Stomach smooth muscle (tissue), 2 donors: Measurements from ENCODE around the gene PCNX1.

Experiments used
- H3K27ac ChIP-seq: one replicate; pipeline ENCODE4 v1.7.0; 2013; ENCODE audit warnings: mild to moderate bottlenecking, low read length, inconsistent platforms
- H3K27me3 ChIP-seq, 2 donors: one replicate each; pipeline ENCODE4 v1.7.0; 2013; ENCODE audit warnings: low read length in 2 of 2; ENCODE audit not compliant: insufficient read depth in 2 of 2, control insufficient read depth in 1 of 2
- H3K36me3 ChIP-seq, 2 donors: one replicate each; pipeline ENCODE4 v1.7.0; 2013; ENCODE audit warnings: low read length in 2 of 2; ENCODE audit not compliant: control insufficient read depth in 2 of 2, insufficient read depth in 2 of 2
- H3K4me1 ChIP-seq: one replicate; pipeline ENCODE4 v1.7.0; 2013; ENCODE audit warnings: low read length; ENCODE audit not compliant: control insufficient read depth, insufficient read depth
- H3K4me3 ChIP-seq, 2 donors: one replicate each; pipeline ENCODE4 v1.7.0; 2013; ENCODE audit warnings: low read length in 2 of 2
- H3K9ac ChIP-seq, 2 donors: one replicate each; pipeline ENCODE4 v1.7.0; 2013; ENCODE audit warnings: low read length in 2 of 2, mild to moderate bottlenecking in 1 of 2
- H3K9me3 ChIP-seq, 2 donors: one replicate each; pipeline ENCODE4 v1.7.0; 2013; ENCODE audit warnings: low read length in 2 of 2; ENCODE audit not compliant: control insufficient read depth in 2 of 2
- donor health status: healthy.
- donor health status: Pancreatic carcinoma.

PCNX1 gene

DNA sequence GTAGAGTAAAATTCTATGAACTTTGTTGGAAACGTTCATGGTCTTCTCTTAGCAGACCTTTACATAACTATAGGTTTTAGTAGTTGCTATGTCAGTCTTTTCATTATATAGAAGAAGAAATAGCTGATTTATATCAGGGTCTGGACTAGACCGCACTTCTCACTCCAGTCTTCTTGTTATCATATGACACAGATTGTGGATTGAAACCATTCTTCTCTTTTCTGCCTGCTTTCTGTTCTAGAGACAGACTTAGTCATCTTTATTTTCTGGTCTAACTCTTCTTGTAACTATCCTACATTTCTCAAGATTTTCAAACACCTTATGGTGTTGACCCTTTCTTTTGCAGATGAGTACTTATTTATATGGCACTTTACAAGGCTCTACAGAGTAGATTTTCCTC, 55.7 kb downstream of the PCNX1 start:
- Histone ChIP-seq H3K27me3 (no peaks in the 10 kb centered on the region), H3K4me1 (peaks cover 3% of the 10 kb centered on the region), H3K4me3 (no peak overlapping the region), H3K9me3 (no peaks in the 10 kb centered on the region), H3K36me3 (peaks cover 0 to 2% of the 10 kb centered on the region in 2 donors), H3K9ac (no peak overlapping the region), H3K27ac (no peak overlapping the region)

DNA sequence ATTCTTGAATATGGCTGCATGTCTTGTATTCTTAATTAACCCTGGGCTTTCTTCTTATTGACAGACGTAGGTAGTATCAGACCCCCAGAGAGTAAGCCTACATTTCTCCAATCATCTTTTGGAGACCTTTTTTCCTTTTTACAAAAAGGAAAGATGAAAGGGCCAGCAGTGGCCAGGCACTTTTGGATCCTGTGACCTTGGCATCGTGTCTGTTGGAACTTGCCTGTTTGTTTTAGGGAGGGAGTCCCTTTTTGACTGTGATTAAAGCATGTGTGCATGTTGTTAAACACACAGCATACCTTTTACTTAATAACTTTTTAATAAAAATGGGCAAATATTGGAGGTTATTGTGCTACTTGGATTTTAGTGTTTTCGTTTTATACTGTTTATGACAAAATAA, 57.2 kb downstream of the PCNX1 start:
- Histone ChIP-seq H3K9ac (no peak overlapping the region), H3K4me3 (no peak overlapping the region), H3K36me3 (peaks cover 2 to 5% of the 10 kb centered on the region in 2 donors), H3K27ac (no peak overlapping the region), H3K27me3 (no peaks in the 10 kb centered on the region), H3K9me3 (no peaks in the 10 kb centered on the region), H3K4me1 (peaks cover 3% of the 10 kb centered on the region)

DNA sequence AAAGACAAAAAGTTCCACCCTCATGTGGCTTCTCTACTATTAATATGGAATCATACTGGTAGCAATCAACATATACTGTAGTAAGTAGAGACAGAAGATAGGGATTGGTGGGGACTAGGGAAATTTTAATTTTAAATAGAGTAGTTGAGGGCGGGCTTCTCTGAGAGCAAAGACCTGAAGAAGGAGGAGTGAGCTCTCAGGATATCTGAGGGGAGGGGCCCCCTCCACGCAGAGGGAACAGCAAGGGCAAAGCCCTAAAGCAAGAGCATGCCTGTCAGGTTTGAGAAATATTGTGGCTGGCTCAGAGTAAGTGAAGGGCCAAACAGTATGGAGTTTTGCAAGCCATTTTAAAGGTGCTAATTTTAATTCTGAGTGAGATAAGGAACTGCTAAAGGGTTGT, 64.3 kb downstream of the PCNX1 start:
- H3K4me3 ChIP-seq: no peak overlapping the region
- no peaks in the 10 kb centered on the region for H3K27me3 ChIP-seq
- H3K27ac ChIP-seq: no peak overlapping the region
- H3K9me3 ChIP-seq: no peaks in the 10 kb centered on the region
- H3K4me1 ChIP-seq: no peaks in the 10 kb centered on the region
- no peak overlapping the region for H3K9ac ChIP-seq
- H3K36me3 ChIP-seq: peaks cover 0 to 8% of the 10 kb centered on the region in 2 donors

DNA sequence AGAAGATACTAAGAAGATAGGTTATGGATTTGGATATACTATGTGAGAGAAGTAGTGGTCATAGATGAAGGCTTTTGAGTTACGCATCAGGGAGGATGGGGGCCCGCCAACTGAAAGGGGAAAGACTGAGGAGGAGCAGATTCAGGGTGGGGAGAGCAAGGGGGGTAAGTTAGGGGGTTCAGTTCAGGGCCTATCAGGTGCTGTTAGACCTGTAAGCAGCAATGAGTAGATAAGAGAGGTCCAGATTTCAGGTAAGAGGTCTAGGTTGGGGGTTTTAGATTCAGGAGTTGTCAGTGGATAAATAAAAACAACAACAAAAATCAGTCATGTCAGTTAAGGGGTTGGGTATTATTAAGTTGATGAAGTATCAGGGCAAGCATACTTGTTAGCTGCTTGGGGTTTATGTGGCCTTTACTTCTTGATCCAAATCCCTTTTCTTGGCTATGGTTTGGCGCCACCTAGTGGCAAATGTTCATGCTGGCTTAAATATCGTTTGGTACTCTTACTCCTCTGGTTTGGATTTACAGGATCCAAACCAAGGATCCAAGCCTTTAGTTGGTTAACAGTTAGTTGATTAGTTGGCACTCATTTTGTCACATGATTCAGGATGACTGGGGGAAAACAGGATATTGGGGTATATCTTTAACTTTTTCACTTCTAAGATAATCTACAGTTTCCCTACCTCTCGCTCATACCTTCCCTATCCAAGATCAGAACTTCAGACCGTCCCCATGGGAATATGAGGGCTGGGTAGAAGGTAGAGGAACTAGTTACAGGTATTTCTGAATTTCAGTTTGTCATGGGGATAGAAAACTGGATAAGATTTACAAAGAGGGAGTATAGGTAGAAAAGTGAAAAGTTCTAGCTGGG, 65.1 kb downstream of the PCNX1 start:
- H3K4me3 ChIP-seq: no peak overlapping the region
- no peak overlapping the region for H3K9ac ChIP-seq
- H3K27me3 ChIP-seq: no peaks in the 10 kb centered on the region
- no peaks in the 10 kb centered on the region for H3K9me3 ChIP-seq
- peaks cover 5 to 13% of the 10 kb centered on the region in 2 donors for H3K36me3 ChIP-seq
- H3K4me1 ChIP-seq: no peaks in the 10 kb centered on the region
- no peak overlapping the region for H3K27ac ChIP-seq

DNA sequence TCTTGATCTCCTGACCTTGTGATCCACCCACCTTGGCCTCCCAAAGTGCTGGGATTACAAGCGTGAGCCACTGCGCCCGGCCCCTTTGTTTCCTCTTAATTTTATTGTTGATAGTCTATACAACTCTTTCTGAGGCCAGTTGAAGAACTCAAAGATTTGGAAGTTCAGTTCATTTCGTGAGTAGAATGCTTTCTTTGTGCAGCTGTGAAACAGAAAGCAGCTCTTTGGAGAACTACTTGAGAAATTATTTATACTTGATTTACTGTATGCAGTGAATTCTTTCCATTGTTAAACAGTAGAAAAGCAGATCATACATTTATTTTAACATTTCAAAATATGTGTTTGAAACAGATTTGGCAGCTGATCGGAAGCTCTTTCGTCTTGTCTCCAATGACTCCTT, 69.3 kb downstream of the PCNX1 start:
- peaks cover 17% of the 10 kb centered on the region in 2 donors for H3K36me3 ChIP-seq
- peaks cover 2% of the 10 kb centered on the region for H3K4me1 ChIP-seq

DNA sequence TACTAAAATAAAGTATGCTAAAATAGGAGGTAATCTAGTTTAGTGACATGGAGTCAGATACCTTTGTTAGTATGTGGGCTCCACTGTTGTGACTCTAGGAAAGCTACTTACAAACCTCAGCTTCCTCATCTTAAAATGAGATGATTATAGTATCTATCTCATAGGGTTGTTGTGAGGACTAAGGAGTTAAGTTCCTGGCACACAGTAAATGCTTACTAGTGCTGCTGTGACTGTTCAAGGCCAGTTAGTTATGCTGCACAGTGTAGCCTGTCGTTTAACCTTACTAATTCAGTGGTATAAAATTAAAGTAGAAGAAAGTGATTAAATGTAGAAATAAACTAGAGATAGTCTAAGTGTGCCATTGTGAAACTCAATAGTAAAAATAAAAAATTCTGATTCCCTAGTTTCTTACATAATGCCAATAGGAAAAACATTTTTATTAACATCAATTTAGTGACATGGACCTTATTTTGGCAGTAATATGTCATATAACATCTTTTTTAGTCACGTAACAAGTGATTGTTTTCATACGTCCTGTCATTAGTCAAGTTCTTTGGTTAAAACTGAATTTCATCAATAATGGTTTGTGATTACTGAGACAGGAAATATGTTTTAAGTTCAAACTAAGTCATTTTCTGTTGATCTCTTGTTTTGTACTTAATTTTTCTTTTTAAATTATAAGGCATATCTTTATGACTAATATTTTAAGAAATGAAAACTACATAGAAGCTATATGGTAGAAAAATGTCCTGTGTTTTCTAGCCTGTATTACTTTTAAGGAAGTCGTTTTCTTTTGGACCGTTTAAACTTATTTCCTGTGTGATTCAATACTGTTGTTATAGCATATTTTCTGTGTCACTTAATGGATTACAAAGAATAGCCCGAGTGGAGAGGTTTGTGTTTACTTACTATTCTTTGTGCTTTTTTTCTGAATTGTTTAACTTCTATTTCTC, 74.0 kb downstream of the PCNX1 start:
- Histone ChIP-seq H3K9ac (no peak overlapping the region), H3K4me3 (no peak overlapping the region), H3K27me3 (no peaks in the 10 kb centered on the region), H3K4me1 (peaks cover 2% of the 10 kb centered on the region), H3K9me3 (no peaks in the 10 kb centered on the region), H3K36me3 (peaks cover 17% of the 10 kb centered on the region in 2 donors), H3K27ac (no peak overlapping the region)

More for the DNA sequence above, 69.3 kb downstream of the PCNX1 start:
- Histone ChIP-seq H3K27ac (no peak overlapping the region), H3K27me3 (no peaks in the 10 kb centered on the region), H3K4me3 (no peak overlapping the region), H3K9me3 (no peaks in the 10 kb centered on the region), H3K9ac (no peak overlapping the region)

DNA sequence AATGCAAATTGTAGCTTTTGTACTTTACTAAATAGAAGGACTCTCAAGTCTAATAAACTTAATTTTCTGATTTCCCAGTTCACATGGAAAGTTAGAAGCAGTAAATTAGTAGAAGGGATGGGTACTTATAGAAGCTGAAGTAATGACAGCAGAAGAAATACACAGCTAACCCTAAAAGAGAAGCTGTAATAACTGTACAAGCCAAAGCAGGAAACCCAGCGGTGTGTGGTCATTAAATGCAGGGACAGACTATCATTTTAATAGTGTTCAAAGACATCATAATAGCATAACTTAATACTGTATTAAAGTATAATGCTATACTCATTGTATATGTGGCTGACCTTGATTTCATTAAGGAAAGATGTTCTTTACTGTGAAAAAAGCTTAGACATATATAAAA, 74.9 kb downstream of the PCNX1 start:
- Histone ChIP-seq H3K4me1 (peaks cover 2% of the 10 kb centered on the region), H3K4me3 (no peak overlapping the region), H3K27ac (no peak overlapping the region)

DNA sequence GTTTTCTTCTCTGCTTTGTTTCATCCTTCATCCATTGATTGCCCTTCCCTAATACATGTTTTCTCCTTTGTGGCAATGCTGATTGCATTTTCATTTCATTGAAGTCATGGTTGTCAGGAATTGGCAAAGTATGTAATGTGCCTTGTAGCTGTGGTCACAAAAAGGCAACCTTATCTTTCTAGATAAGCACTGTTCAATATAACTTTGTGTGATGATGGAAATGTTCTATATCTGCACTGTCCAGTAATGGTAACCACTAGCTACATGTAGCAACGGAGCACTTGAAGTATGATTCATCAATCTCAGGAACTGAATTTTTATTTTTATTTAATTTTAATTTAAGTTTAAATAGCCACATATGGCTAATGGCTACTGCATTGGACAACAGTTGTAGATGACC, 79.8 kb downstream of the PCNX1 start:
- H3K27me3 ChIP-seq: no peaks in the 10 kb centered on the region
- no peaks in the 10 kb centered on the region for H3K4me1 ChIP-seq
- H3K9me3 ChIP-seq: no peaks in the 10 kb centered on the region
- H3K9ac ChIP-seq: no peak overlapping the region
- H3K36me3 ChIP-seq: peaks cover 3 to 4% of the 10 kb centered on the region in 2 donors
- H3K4me3 ChIP-seq: no peak overlapping the region
- no peak overlapping the region for H3K27ac ChIP-seq

More for the DNA sequence above, 74.9 kb downstream of the PCNX1 start:
- Histone ChIP-seq H3K27me3 (no peaks in the 10 kb centered on the region), H3K9me3 (no peaks in the 10 kb centered on the region), H3K9ac (no peak overlapping the region), H3K36me3 (peaks cover 13% of the 10 kb centered on the region in 2 donors)

DNA sequence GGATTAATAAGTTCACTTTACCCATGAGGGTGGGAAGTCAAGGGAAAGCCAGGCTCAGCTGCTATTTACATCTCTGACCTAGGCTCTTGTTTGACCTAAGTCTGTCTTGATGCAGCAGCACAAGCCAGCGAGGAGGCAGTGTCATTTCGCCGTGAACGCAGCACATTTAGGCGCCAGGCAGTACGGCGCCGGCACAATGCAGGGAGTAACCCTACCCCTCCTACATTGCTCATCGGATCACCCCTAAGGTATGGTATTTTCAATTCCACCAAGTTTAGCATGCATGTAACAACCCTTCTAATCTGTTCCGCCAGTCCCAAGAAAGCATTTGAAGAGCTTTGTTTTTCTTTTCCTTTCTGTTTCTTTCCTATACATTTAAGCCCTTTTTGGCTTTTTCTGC, 81.2 kb downstream of the PCNX1 start:
- Histone ChIP-seq H3K27ac (no peak overlapping the region), H3K9me3 (no peaks in the 10 kb centered on the region), H3K4me1 (no peaks in the 10 kb centered on the region), H3K36me3 (peaks cover 3 to 4% of the 10 kb centered on the region in 2 donors), H3K4me3 (no peak overlapping the region), H3K27me3 (no peaks in the 10 kb centered on the region), H3K9ac (no peak overlapping the region)

DNA sequence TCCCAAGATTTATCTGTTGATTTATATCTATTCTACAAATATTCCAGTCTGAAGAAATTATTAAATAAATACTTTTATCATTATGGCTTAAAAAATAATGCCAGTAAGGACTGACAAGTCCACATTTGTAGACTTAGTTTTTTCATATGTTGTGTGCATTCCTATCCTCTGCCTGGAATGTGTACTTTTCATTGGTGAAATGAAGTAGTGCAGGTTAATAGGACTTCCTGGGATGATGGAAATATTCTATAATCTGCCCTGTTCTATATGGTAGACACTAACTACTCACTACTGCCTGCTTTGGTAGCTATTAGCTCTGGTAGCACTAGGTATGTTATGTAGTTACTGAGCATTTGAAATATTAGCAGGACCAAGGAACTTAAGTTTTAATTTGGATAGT, 86.7 kb downstream of the PCNX1 start:
- H3K9me3 ChIP-seq: no peaks in the 10 kb centered on the region
- H3K4me3 ChIP-seq: no peak overlapping the region
- no peaks in the 10 kb centered on the region for H3K27me3 ChIP-seq
- no peak overlapping the region for H3K9ac ChIP-seq
- H3K27ac ChIP-seq: no peak overlapping the region
- peaks cover 5 to 6% of the 10 kb centered on the region in 2 donors for H3K36me3 ChIP-seq
- no peaks in the 10 kb centered on the region for H3K4me1 ChIP-seq
